Activated naive CD4-positive, alpha-beta T cell treated with anti-CD3 and anti-CD28 coated beads, Interleukin-2, amount 50 U/mL, for 72 hours (primary cell): ENCODE results near the gene NKX1-1. TPM values are rescaled to one million over a fixed set of nuclear protein-coding genes. Genes with fewer than 3 reads are reported as not detected.
"Not testable (repeated sequence)": the region's sequence is repeated elsewhere in the genome, so short reads cannot be mapped to it uniquely, and the experiment has no call there.

ENCODE experiments used
- ATAC-seq, 2 donors: fragments of 150-1000 bp; cut with Tn5 transposase; 2 replicates each; pipeline ENCODE4 v1.10.0; 2021; ENCODE audit warnings: mild to moderate bottlenecking in 2 of 2, moderate library complexity in 2 of 2
- DNase-seq, 2 donors: peaks; one replicate each; pipeline ENCODE4 v3.0.0; 2021 to 2022; ENCODE audit warnings: low spot score in 2 of 2
- H3K27ac Mint-ChIP-seq, 2 donors: one replicate each; pipeline ENCODE4 v1.8.0; 2022; ENCODE audit warnings: mild to moderate bottlenecking in 2 of 2, mixed read lengths in 2 of 2
- H3K36me3 Mint-ChIP-seq, 2 donors: one replicate each; pipeline ENCODE4 v1.8.0; 2022; ENCODE audit warnings: mixed read lengths in 2 of 2
- H3K9me3 Mint-ChIP-seq, 2 donors: one replicate each; pipeline ENCODE4 v1.8.0; 2022; ENCODE audit warnings: mixed read lengths in 2 of 2
- total RNA-seq, 2 donors: library from RNA; stranded (reverse); gene quantifications; one replicate each; pipeline ENCODE4 v1.2.3, GENCODE V29; 2022

The NKX1-1 gene
- not detected for total RNA-seq

GRCh38 chr4:1406394-1406980, at the start of gene NKX1-1:
Gene NKX1-1 (minus strand): TSS chr4:1406442. CDS start chr4:1406442, 0 bp downstream.
- ATAC-seq (no peak), DNase-seq (no peak)
- H3K27ac Mint-ChIP-seq, result peak within 1 kb of the TSS in 1 of 2 donors; percentile 84
- peaks cover 0 to 8% of the 10 kb centered on the region in 2 donors for H3K36me3 Mint-ChIP-seq
- no peaks in the 10 kb centered on the region for H3K9me3 Mint-ChIP-seq

- peaks cover 22 to 25% of the 10 kb centered on the region in 2 donors for H3K9me3 Mint-ChIP-seq
- ATAC-seq (no peak), DNase-seq (no peak)
- H3K36me3 Mint-ChIP-seq, result peaks cover 0 to 6% of the 10 kb centered on the region in 2 donors
- H3K27ac Mint-ChIP-seq, result no peak overlapping the region
These were observed 47.5 kb upstream of the NKX1-1 start for GRCh38 chr4:1453731-1454130.

- H3K9me3 Mint-ChIP-seq, result peaks cover 22 to 25% of the 10 kb centered on the region in 2 donors
- H3K27ac Mint-ChIP-seq, result no peak overlapping the region
- ATAC-seq (no peak), DNase-seq (no peak)
- H3K36me3 Mint-ChIP-seq, result peaks cover 0 to 6% of the 10 kb centered on the region in 2 donors
These were observed 46.3 kb upstream of the NKX1-1 start for GRCh38 chr4:1452431-1453051.

- H3K9me3 Mint-ChIP-seq, result peaks cover 22% of the 10 kb centered on the region in 2 donors
These were observed 45.5 kb upstream of the NKX1-1 start for GRCh38 chr4:1451752-1452122.

GRCh38 chr4:1451106-1451751, 45.0 kb upstream of the NKX1-1 start:
- Mint-ChIP-seq H3K9me3 (peaks cover 21 to 22% of the 10 kb centered on the region in 2 donors), H3K27ac (no peak overlapping the region), H3K36me3 (peaks cover 0 to 6% of the 10 kb centered on the region in 2 donors)
- no peak for DNase-seq
- ATAC-seq, result no peak

More at GRCh38 chr4:1451752-1452122, 45.5 kb upstream of the NKX1-1 start:
- no peak overlapping the region for H3K27ac Mint-ChIP-seq
- H3K36me3 Mint-ChIP-seq, result peaks cover 0 to 6% of the 10 kb centered on the region in 2 donors
- no peak for ATAC-seq
- no peak for DNase-seq

- Mint-ChIP-seq H3K9me3 (peaks cover 21 to 22% of the 10 kb centered on the region in 2 donors), H3K36me3 (peaks cover 0 to 6% of the 10 kb centered on the region in 2 donors), H3K27ac (no peak overlapping the region)
- ATAC-seq (no peak), DNase-seq (peak in 1 of 2 donors; percentile 40)
These were observed 43.8 kb upstream of the NKX1-1 start for GRCh38 chr4:1449833-1450741.

GRCh38 chr4:1449475-1449832, 43.2 kb upstream of the NKX1-1 start:
- ATAC-seq, result no peak
- Mint-ChIP-seq H3K9me3 (peaks cover 21 to 22% of the 10 kb centered on the region in 2 donors), H3K36me3 (peaks cover 0 to 6% of the 10 kb centered on the region in 2 donors), H3K27ac (no peak overlapping the region)
- DNase-seq, result peak in 1 of 2 donors; percentile 37

- H3K9me3 Mint-ChIP-seq, result peaks cover 17 to 18% of the 10 kb centered on the region in 2 donors
- peaks cover 0 to 6% of the 10 kb centered on the region in 2 donors for H3K36me3 Mint-ChIP-seq
- ATAC-seq, result no peak
- H3K27ac Mint-ChIP-seq, result no peak overlapping the region
- peak in 1 of 2 donors; percentile 51 for DNase-seq
These were observed 42.6 kb upstream of the NKX1-1 start for GRCh38 chr4:1448589-1449420.

GRCh38 chr4:1447676-1448588, 41.7 kb upstream of the NKX1-1 start:
- H3K27ac Mint-ChIP-seq, result no peak overlapping the region
- ATAC-seq (no peak), DNase-seq (peak in 1 of 2 donors; percentile 45)

GRCh38 chr4:1446502-1447386, 40.5 kb upstream of the NKX1-1 start:
- no peak for ATAC-seq
- Mint-ChIP-seq H3K9me3 (no peaks in the 10 kb centered on the region), H3K36me3 (no peaks in the 10 kb centered on the region), H3K27ac (no peak overlapping the region)
- DNase-seq, result no peak

More at GRCh38 chr4:1447676-1448588, 41.7 kb upstream of the NKX1-1 start:
- H3K36me3 Mint-ChIP-seq, result peaks cover 0 to 5% of the 10 kb centered on the region in 2 donors
- peaks cover 8 to 9% of the 10 kb centered on the region in 2 donors for H3K9me3 Mint-ChIP-seq

GRCh38 chr4:1445716-1446445, 39.6 kb upstream of the NKX1-1 start:
- ATAC-seq, result no peak
- Mint-ChIP-seq H3K36me3 (no peaks in the 10 kb centered on the region), H3K27ac (no peak overlapping the region), H3K9me3 (no peaks in the 10 kb centered on the region)
- no peak for DNase-seq

- not testable (repeated sequence) for DNase-seq, ATAC-seq, H3K27ac Mint-ChIP-seq, H3K9me3 Mint-ChIP-seq, H3K36me3 Mint-ChIP-seq
These were observed 37.5 kb upstream of the NKX1-1 start for GRCh38 chr4:1443688-1444172.

GRCh38 chr4:1427010-1427409, 20.8 kb upstream of the NKX1-1 start:
- Mint-ChIP-seq H3K36me3 (no peaks in the 10 kb centered on the region), H3K27ac (no peak overlapping the region), H3K9me3 (no peaks in the 10 kb centered on the region)
- DNase-seq (no peak), ATAC-seq (no peak)
